GM18517 (cell line): ENCODE data around the gene SLC25A10.

Source experiments
- ATAC-seq: cut with Tn5 transposase; IDR thresholded peaks from one replicate; pipeline ENCODE4 v1.9.1; 2021; ENCODE audit warnings: mild to moderate bottlenecking, moderate library complexity; ENCODE audit not compliant: unreplicated experiment

SLC25A10 gene

GRCh38 chr17:81741594-81742452, 29.7 kb downstream of the SLC25A10 start:
- no peak for ATAC-seq
